SU-DHL-6 (cell line): ENCODE measurements around the gene CD1C.
"Not testable (repeated sequence)": the region's sequence is repeated elsewhere in the genome, so short reads cannot be mapped to it uniquely, and the experiment has no call there.

Source experiments
- H2AFZ ChIP-seq: fragments of 200-600 bp; sonication (generic); 2 replicates; pipeline ENCODE4 v1.6.1; 2014; ENCODE audit warnings: low read depth, mild to moderate bottlenecking, moderate library complexity, mixed read lengths, antibody characterized with exemption, low read length; ENCODE audit not compliant: severe bottlenecking
- H3F3A ChIP-seq: fragments of 200-600 bp; shearing (Covaris generic); 2 replicates; pipeline ENCODE4 v1.6.0; 2016; ENCODE audit warnings: antibody characterized with exemption, mild to moderate bottlenecking; ENCODE audit not compliant: insufficient read depth
- H3K27ac ChIP-seq: fragments of 200-600 bp; sonication (generic); 2 replicates; pipeline ENCODE4 v1.5.1; 2016; ENCODE audit warnings: low read depth, mild to moderate bottlenecking, low read length, moderate library complexity, mixed read lengths
- H3K27me3 ChIP-seq: fragments of 200-600 bp; sonication (generic), shearing (Covaris generic); 2 replicates; pipeline ENCODE4 v1.6.0; 2014; ENCODE audit warnings: mild to moderate bottlenecking, low read length
- H3K36me3 ChIP-seq: fragments of 200-600 bp; sonication (generic); 2 replicates; pipeline ENCODE4 v1.6.1; 2014; ENCODE audit warnings: mild to moderate bottlenecking, low read length, mixed read lengths
- H3K4me2 ChIP-seq: fragments of 300-600, 200-600 bp; shearing (Covaris generic), sonication (generic); 2 replicates; pipeline ENCODE4 v1.6.0; 2014; ENCODE audit warnings: low read length, low read depth, mild to moderate bottlenecking; ENCODE audit not compliant: poor library complexity, severe bottlenecking
- H3K4me3 ChIP-seq: fragments of 200-600 bp; sonication (generic); 2 replicates; pipeline ENCODE4 v1.5.1; 2014; ENCODE audit warnings: antibody characterized with exemption, low read length, mild to moderate bottlenecking, mixed read lengths; ENCODE audit not compliant: insufficient read depth, poor library complexity, severe bottlenecking
- H3K79me2 ChIP-seq: fragments of 200-600 bp; sonication (generic); 2 replicates; pipeline ENCODE4 v1.6.1; 2014; ENCODE audit warnings: mild to moderate bottlenecking, low read length, moderate library complexity; ENCODE audit not compliant: insufficient read depth
- H3K9ac ChIP-seq: fragments of 200-600 bp; sonication (generic); 2 replicates; pipeline ENCODE4 v1.7.0; 2014; ENCODE audit warnings: mild to moderate bottlenecking, low read length
- H3K9me2 ChIP-seq: fragments of 200-600 bp; sonication (generic); replicated peaks from 2 replicates; pipeline ENCODE4 v1.6.1; 2014; ENCODE audit warnings: low read length; ENCODE audit not compliant: insufficient read depth
- H3K9me3 ChIP-seq: fragments of 200-600 bp; sonication (generic); 2 replicates; pipeline ENCODE4 v1.6.1; 2014; ENCODE audit warnings: low read length, mixed read lengths; ENCODE audit not compliant: insufficient read depth
- H4K20me1 ChIP-seq: fragments of 200-600 bp; sonication (generic); 2 replicates; pipeline ENCODE4 v1.6.1; 2014; ENCODE audit warnings: low read depth, mild to moderate bottlenecking, antibody characterized with exemption, low read length, moderate library complexity, mixed read lengths
- CTCF ChIP-seq: fragments of 200-600 bp; sonication (generic); IDR thresholded peaks from one replicate; pipeline ENCODE4 v1.5.1; 2017; ENCODE audit warnings: antibody characterized with exemption, mild to moderate bottlenecking, low read length, moderate library complexity; ENCODE audit not compliant: insufficient read depth, poor library complexity, severe bottlenecking
- EZH2phosphoT487 ChIP-seq: fragments of 200-600 bp; sonication (generic), shearing (Covaris generic); conservative IDR thresholded peaks from 2 replicates; pipeline ENCODE4 v1.6.1; 2018; ENCODE audit warnings: mild to moderate bottlenecking, antibody characterized with exemption, low read length, moderate library complexity, mixed read lengths

The CD1C gene

GRCh38 chr1:158334526-158335212 lies 44.9 kb downstream of the CD1C start:
- Histone ChIP-seq H3K9me2 (no peaks in the 10 kb centered on the region), H3K36me3 (no peaks in the 10 kb centered on the region), H3K79me2 (no peaks in the 10 kb centered on the region), H4K20me1 (no peaks in the 10 kb centered on the region), H3K4me2 (no peak overlapping the region), H3K9ac (no peak overlapping the region), H3K4me3 (no peak overlapping the region), H2AFZ (no peak overlapping the region), H3F3A (no peaks in the 10 kb centered on the region), H3K9me3 (no peaks in the 10 kb centered on the region), H3K27me3 (no peaks in the 10 kb centered on the region), H3K27ac (no peak overlapping the region)
- TF ChIP-seq EZH2phosphoT487 (no peak), CTCF (no peak)

GRCh38 chr1:158335213-158335532 lies 45.5 kb downstream of the CD1C start:
- no peak overlapping the region for H2AFZ ChIP-seq
- TF ChIP-seq EZH2phosphoT487 (no peak), CTCF (no peak)
- H3K4me3 ChIP-seq, result no peak overlapping the region
- no peaks in the 10 kb centered on the region for H3K9me3 ChIP-seq
- no peak overlapping the region for H3K27ac ChIP-seq
- no peaks in the 10 kb centered on the region for H3K27me3 ChIP-seq
- no peak overlapping the region for H3K9ac ChIP-seq
- H3F3A ChIP-seq, result no peaks in the 10 kb centered on the region
- no peak overlapping the region for H3K4me2 ChIP-seq
- no peaks in the 10 kb centered on the region for H3K9me2 ChIP-seq
- H3K36me3 ChIP-seq, result no peaks in the 10 kb centered on the region
- no peaks in the 10 kb centered on the region for H4K20me1 ChIP-seq
- no peaks in the 10 kb centered on the region for H3K79me2 ChIP-seq

GRCh38 chr1:158336413-158336812 lies 46.7 kb downstream of the CD1C start:
- H3K27ac ChIP-seq, H4K20me1 ChIP-seq, H2AFZ ChIP-seq, H3K79me2 ChIP-seq, H3K9me2 ChIP-seq, H3K9ac ChIP-seq, H3K27me3 ChIP-seq, H3K4me3 ChIP-seq, H3K9me3 ChIP-seq, H3K4me2 ChIP-seq, H3K36me3 ChIP-seq, H3F3A ChIP-seq: not testable (repeated sequence)
